Neural cell (in vitro differentiated cells): Measurements from ENCODE around the gene NOL9. TPM values are rescaled to one million over a fixed set of nuclear protein-coding genes. Genes with fewer than 3 reads are reported as not detected.

ENCODE experiments used
- H2AFZ ChIP-seq: fragments of 200-600, 300-800 bp; sonication (generic), shearing (Covaris generic); 2 replicates; pipeline ENCODE4 v1.6.0; 2014; ENCODE audit warnings: low read depth, mild to moderate bottlenecking, antibody characterized with exemption, low read length, moderate library complexity
- H3F3A ChIP-seq: fragments of 200-600 bp; shearing (Covaris generic); 2 replicates; pipeline ENCODE4 v1.6.1; 2016; ENCODE audit warnings: mild to moderate bottlenecking, moderate library complexity, mixed read lengths, antibody characterized with exemption, low read length; ENCODE audit not compliant: insufficient read depth, poor library complexity, severe bottlenecking
- H3K27ac ChIP-seq: fragments of 200-600, 300-800 bp; sonication (generic), shearing (Covaris generic); 2 replicates; pipeline ENCODE4 v1.5.1; 2014; ENCODE audit warnings: mild to moderate bottlenecking, low read length, moderate library complexity
- H3K27me3 ChIP-seq: fragments of 300-800, 200-600 bp; sonication (generic), shearing (Covaris generic); 2 replicates; pipeline ENCODE4 v1.6.0; 2014; ENCODE audit warnings: mild to moderate bottlenecking, low read depth, low read length, moderate library complexity; ENCODE audit not compliant: insufficient read depth
- H3K36me3 ChIP-seq: fragments of 300-800, 200-600 bp; sonication (generic), shearing (Covaris generic); 2 replicates; pipeline ENCODE4 v1.5.1; 2014; ENCODE audit warnings: mild to moderate bottlenecking, antibody characterized with exemption, low read length, moderate library complexity; ENCODE audit not compliant: insufficient read depth
- H3K4me2 ChIP-seq: fragments of 300-800, 200-600 bp; sonication (generic), shearing (Covaris generic); 2 replicates; pipeline ENCODE4 v1.6.0; 2014; ENCODE audit warnings: mild to moderate bottlenecking, low read length
- H3K4me3 ChIP-seq: fragments of 300-800, 200-600 bp; sonication (generic), shearing (Covaris generic); 2 replicates; pipeline ENCODE4 v1.5.1; 2014; ENCODE audit warnings: mild to moderate bottlenecking, low read length, moderate library complexity
- H3K79me2 ChIP-seq: fragments of 200-600 bp; shearing (Covaris generic); replicated peaks from 2 replicates; pipeline ENCODE4 v1.6.0; 2014; ENCODE audit warnings: mild to moderate bottlenecking, low read length, moderate library complexity; ENCODE audit not compliant: insufficient read depth
- H3K9ac ChIP-seq: fragments of 300-800, 200-600 bp; sonication (generic), shearing (Covaris generic); 2 replicates; pipeline ENCODE4 v1.6.1; 2016; ENCODE audit warnings: mild to moderate bottlenecking, low read length, mixed read lengths
- H3K9me2 ChIP-seq: fragments of 200-600 bp; shearing (Covaris generic); 2 replicates; pipeline ENCODE4 v1.6.1; 2016; ENCODE audit warnings: mild to moderate bottlenecking, low read length, mixed read lengths; ENCODE audit not compliant: insufficient read depth
- H3K9me3 ChIP-seq: fragments of 200-600, 300-800 bp; sonication (generic), shearing (Covaris generic); 2 replicates; pipeline ENCODE4 v1.6.1; 2016; ENCODE audit warnings: mild to moderate bottlenecking, mixed run types, low read length, moderate library complexity, mixed read lengths
- H4K20me1 ChIP-seq: fragments of 200-600 bp; shearing (Covaris generic); 2 replicates; pipeline ENCODE4 v1.6.1; 2016; ENCODE audit warnings: mild to moderate bottlenecking, mixed run types; ENCODE audit not compliant: insufficient read depth
- CTCF ChIP-seq: fragments of 450-650 bp; IDR thresholded peaks from 2 replicates; pipeline ENCODE4 v1.5.1; 2014; ENCODE audit warnings: antibody characterized with exemption, mild to moderate bottlenecking, moderate library complexity; ENCODE audit not compliant: poor library complexity, severe bottlenecking
- EP300 ChIP-seq: fragments of 450-650 bp; conservative IDR thresholded peaks from 2 replicates; pipeline ENCODE4 v1.6.1; 2014; ENCODE audit warnings: antibody characterized with exemption, mild to moderate bottlenecking, moderate library complexity; ENCODE audit not compliant: poor library complexity, severe bottlenecking
- EZH2 ChIP-seq: fragments of 200-600, 300-800 bp; shearing (Covaris generic), sonication (generic); IDR thresholded peaks from 2 replicates; pipeline ENCODE4 v1.6.1; 2014; ENCODE audit warnings: antibody characterized with exemption, low read length, borderline replicate concordance, mild to moderate bottlenecking; ENCODE audit not compliant: insufficient read depth, poor library complexity, severe bottlenecking
- MXI1 ChIP-seq: fragments of 450-650 bp; conservative IDR thresholded peaks from 2 replicates; pipeline ENCODE4 v1.6.1; 2014; ENCODE audit warnings: antibody characterized with exemption, mild to moderate bottlenecking; ENCODE audit not compliant: poor library complexity, severe bottlenecking
- POLR2AphosphoS5 ChIP-seq: IDR thresholded peaks from 2 replicates; pipeline ENCODE4 v1.6.1; 2012
- RAD21 ChIP-seq: fragments of 450-650 bp; conservative IDR thresholded peaks from 2 replicates; pipeline ENCODE4 v1.6.1; 2014; ENCODE audit warnings: antibody characterized with exemption, mild to moderate bottlenecking, moderate library complexity
- REST ChIP-seq: IDR thresholded peaks from 2 replicates; pipeline ENCODE4 v1.6.1; 2012; ENCODE audit warnings: borderline replicate concordance
- SMC3 ChIP-seq: fragments of 450-650 bp; conservative IDR thresholded peaks from 2 replicates; pipeline ENCODE4 v1.6.1; 2014; ENCODE audit warnings: antibody characterized with exemption, mild to moderate bottlenecking, moderate library complexity; ENCODE audit not compliant: poor library complexity
- TAF1 ChIP-seq: IDR thresholded peaks from 2 replicates; pipeline ENCODE4 v1.6.1; 2012; ENCODE audit warnings: low read depth
- polyA plus RNA-seq: library from polyadenylated mRNA; depleted of rRNA; stranded (reverse); fragments of >200 nt; gene quantifications from 2 replicates; pipeline ENCODE4 v1.2.3, GENCODE V29; 2014

Gene NOL9
- polyA plus RNA-seq, 1 donor from 2014 or later, result 30.7 TPM

DNA sequence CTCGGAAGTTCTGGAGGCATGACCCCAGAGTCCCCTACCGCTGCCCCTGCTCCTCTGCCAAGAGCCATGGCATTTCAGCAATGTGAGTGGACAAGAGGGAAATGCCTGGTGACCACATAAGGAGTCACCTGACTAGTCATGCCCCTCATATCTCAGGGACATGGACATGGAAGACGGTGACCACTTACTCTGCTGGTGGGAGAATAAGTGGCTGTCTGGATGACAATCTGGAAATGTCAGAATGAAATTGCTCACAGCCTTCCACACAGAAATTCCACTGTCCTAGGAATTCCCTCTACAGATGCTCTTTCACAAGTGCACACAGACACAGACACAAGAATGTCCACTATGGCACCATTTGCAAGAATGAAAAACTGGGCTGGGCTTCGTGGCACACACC lies 38.5 kb downstream of the NOL9 start:
- H3K27ac ChIP-seq, result no peak overlapping the region
- H4K20me1 ChIP-seq, result no peaks in the 10 kb centered on the region
- TF ChIP-seq RAD21 (no peak), CTCF (no peak), REST (no peak), TAF1 (no peak), SMC3 (no peak), POLR2AphosphoS5 (no peak), MXI1 (no peak), EP300 (no peak), EZH2 (no peak)
- no peaks in the 10 kb centered on the region for H3K9me2 ChIP-seq
- H3K79me2 ChIP-seq, result no peaks in the 10 kb centered on the region
- H3K36me3 ChIP-seq, result no peaks in the 10 kb centered on the region
- H2AFZ ChIP-seq, result no peak overlapping the region
- H3K4me3 ChIP-seq, result no peak overlapping the region
- H3F3A ChIP-seq, result no peaks in the 10 kb centered on the region
- H3K9me3 ChIP-seq, result no peaks in the 10 kb centered on the region
- H3K9ac ChIP-seq, result no peak overlapping the region
- H3K27me3 ChIP-seq, result no peaks in the 10 kb centered on the region
- H3K4me2 ChIP-seq, result no peak overlapping the region

GRCh38 chr1:6513320-6513801 lies 41.0 kb downstream of the NOL9 start:
- no peak overlapping the region for H3K9ac ChIP-seq
- no peaks in the 10 kb centered on the region for H4K20me1 ChIP-seq
- no peaks in the 10 kb centered on the region for H3K9me2 ChIP-seq
- H3F3A ChIP-seq, result no peaks in the 10 kb centered on the region
- H3K36me3 ChIP-seq, result no peaks in the 10 kb centered on the region
- no peak overlapping the region for H3K4me2 ChIP-seq
- no peak overlapping the region for H2AFZ ChIP-seq
- no peak overlapping the region for H3K27ac ChIP-seq
- H3K4me3 ChIP-seq, result no peak overlapping the region
- no peaks in the 10 kb centered on the region for H3K9me3 ChIP-seq
- H3K27me3 ChIP-seq, result no peaks in the 10 kb centered on the region
- no peaks in the 10 kb centered on the region for H3K79me2 ChIP-seq
- no peak for TF ChIP-seq MXI1
- no peak for TF ChIP-seq TAF1
- TF ChIP-seq EP300, result no peak
- TF ChIP-seq RAD21, result no peak
- TF ChIP-seq EZH2, result no peak
- TF ChIP-seq CTCF, result no peak
- TF ChIP-seq SMC3, result no peak
- no peak for TF ChIP-seq REST
- TF ChIP-seq POLR2AphosphoS5, result no peak
